HG03520 (cell line): ENCODE data around the gene RAP1A.

Source experiments
- ATAC-seq: cut with Tn5 transposase; IDR thresholded peaks from one replicate; pipeline ENCODE4 v1.9.1; 2021; ENCODE audit warnings: mild to moderate bottlenecking, moderate library complexity; ENCODE audit not compliant: unreplicated experiment

RAP1A gene

GRCh38 chr1:111709986-111710385 is 90.4 kb downstream of the RAP1A start:
- no peak for ATAC-seq

- no peak for ATAC-seq
These were observed 96.7 kb downstream of the RAP1A start for GRCh38 chr1:111716333-111716732.

- ATAC-seq, result no peak
These were observed 97.9 kb downstream of the RAP1A start for GRCh38 chr1:111717450-111717849.

- ATAC-seq, result no peak
These were observed 99.5 kb downstream of the RAP1A start for GRCh38 chr1:111719135-111719534.

GRCh38 chr1:111719674-111720132 is 100.1 kb downstream of the RAP1A start:
- no peak for ATAC-seq

- no peak for ATAC-seq
These were observed 100.8 kb downstream of the RAP1A start for GRCh38 chr1:111720274-111720976.

- ATAC-seq, result no peak
These were observed 101.6 kb downstream of the RAP1A start for GRCh38 chr1:111720977-111721786.

- no peak for ATAC-seq
These were observed 103.7 kb downstream of the RAP1A start for GRCh38 chr1:111723091-111723806.

GRCh38 chr1:111723871-111724270 is 104.3 kb downstream of the RAP1A start:
- ATAC-seq, result no peak

GRCh38 chr1:111725192-111725591 is 105.6 kb downstream of the RAP1A start:
- ATAC-seq, result no peak

- no peak for ATAC-seq
These were observed 107.5 kb downstream of the RAP1A start for GRCh38 chr1:111727056-111727455.

- ATAC-seq, result no peak
These were observed 109.8 kb downstream of the RAP1A start for GRCh38 chr1:111729271-111729921.

GRCh38 chr1:111729946-111730681 is 110.5 kb downstream of the RAP1A start:
- ATAC-seq, result no peak

- ATAC-seq, result no peak
These were observed 111.1 kb downstream of the RAP1A start for GRCh38 chr1:111730706-111731105.

- ATAC-seq, result no peak
These were observed 112.4 kb downstream of the RAP1A start for GRCh38 chr1:111731956-111732355.

- no peak for ATAC-seq
These were observed 113.1 kb downstream of the RAP1A start for GRCh38 chr1:111732718-111733117.

GRCh38 chr1:111733183-111733991 is 113.8 kb downstream of the RAP1A start:
- ATAC-seq, result no peak

GRCh38 chr1:111733992-111734341 is 114.4 kb downstream of the RAP1A start:
- ATAC-seq, result no peak

GRCh38 chr1:111734426-111734825 is 114.8 kb downstream of the RAP1A start:
- ATAC-seq, result no peak

GRCh38 chr1:111734856-111735255 is 115.3 kb downstream of the RAP1A start:
- ATAC-seq, result no peak
